Measurements from ENCODE around the gene MAB21L3. TPM values are rescaled to one million over a fixed set of nuclear protein-coding genes. Genes with fewer than 3 reads are reported as not detected.
A peak's percentile ranks its signal among the peaks of the same experiment; 100 is the strongest.
"Not testable (repeated sequence)": the region's sequence is repeated elsewhere in the genome, so short reads cannot be mapped to it uniquely, and the experiment has no call there.

MAB21L3 gene
- total RNA-seq, 4 donors from 2014 or later = 12.0 to 22.7 (median 19.6) TPM

GRCh38 chr1:116133696-116134475, 22.7 kb downstream of the MAB21L3 start:
- Histone ChIP-seq H3K4me1 (peaks cover 5 to 33% (median 15%) of the 10 kb centered on the region in 3 donors), H3K27me3 (no peaks in the 10 kb centered on the region), H3K27ac (no peak overlapping the region), H3K36me3 (peaks cover 0 to 33% (median 7%) of the 10 kb centered on the region in 3 donors), H3K9me3 (no peaks in the 10 kb centered on the region), H3K4me3 (no peak overlapping the region)
- DNase-seq = no peak
- no peak for TF ChIP-seq POLR2A (IDR thresholded peaks at IDR 0.05)
- no peak for TF ChIP-seq CTCF (IDR thresholded peaks at IDR 0.05)
- WGBS, 2 donors = 56 to 70% methylated on average over 6 to 7 of the region's 8 CpGs
- intact Hi-C loops (cut with DNase I) = no loop called here

GRCh38 chr1:116134476-116134773, 23.2 kb downstream of the MAB21L3 start:
- no peak for DNase-seq
- Histone ChIP-seq H3K9me3 (no peaks in the 10 kb centered on the region), H3K27me3 (no peaks in the 10 kb centered on the region), H3K27ac (no peak overlapping the region), H3K4me3 (no peak overlapping the region), H3K36me3 (peaks cover 0 to 28% (median 7%) of the 10 kb centered on the region in 3 donors), H3K4me1 (peaks cover 5 to 38% (median 19%) of the 10 kb centered on the region in 3 donors)
- intact Hi-C loops (cut with DNase I) = no loop called here
- WGBS, 2 donors = 37 to 63% methylated on average over 2 of the region's 2 CpGs
- TF ChIP-seq CTCF (IDR thresholded peaks at IDR 0.05) (no peak), POLR2A (IDR thresholded peaks at IDR 0.05) (no peak)

GRCh38 chr1:116138277-116138792, 27.1 kb downstream of the MAB21L3 start:
- Histone ChIP-seq H3K27me3 (no peaks in the 10 kb centered on the region), H3K4me3 (no peak overlapping the region), H3K9me3 (no peaks in the 10 kb centered on the region), H3K27ac (peak overlapping the region in 3 of 4 donors; percentile 47 to 55 (median 50)), H3K36me3 (peaks cover 0 to 13% (median 2%) of the 10 kb centered on the region in 3 donors), H3K4me1 (peaks cover 0 to 13% (median 9%) of the 10 kb centered on the region in 3 donors)
- WGBS, 2 donors = 91 to 92% methylated on average over 8 of the region's 8 CpGs
- TF ChIP-seq CTCF (IDR thresholded peaks at IDR 0.05) = no peak
- TF ChIP-seq POLR2A (IDR thresholded peaks at IDR 0.05) = no peak
- intact Hi-C loops (cut with DNase I) = no loop called here
- DNase-seq = no peak

- WGBS, 2 donors = 72 to 77% methylated on average over 6 of the region's 6 CpGs
- Histone ChIP-seq H3K9me3 (peaks cover 0 to 6% (median 0%) of the 10 kb centered on the region in 3 donors), H3K27me3 (no peaks in the 10 kb centered on the region), H3K4me3 (no peak overlapping the region), H3K36me3 (no peaks in the 10 kb centered on the region), H3K27ac (no peak overlapping the region), H3K4me1 (peaks cover 0 to 13% (median 9%) of the 10 kb centered on the region in 3 donors)
- TF ChIP-seq CTCF (IDR thresholded peaks at IDR 0.05) = no peak
- no peak for TF ChIP-seq POLR2A (IDR thresholded peaks at IDR 0.05)
- DNase-seq = no peak
- intact Hi-C loops (cut with DNase I) = no loop called here
Observed at GRCh38 chr1:116139592-116140134, 28.5 kb downstream of the MAB21L3 start.

GRCh38 chr1:116144151-116144550, 33.0 kb downstream of the MAB21L3 start:
- H3K27ac ChIP-seq = no peak overlapping the region
- TF ChIP-seq POLR2A (IDR thresholded peaks at IDR 0.05) = no peak
- no peak for TF ChIP-seq CTCF (IDR thresholded peaks at IDR 0.05)
- WGBS, 2 donors = 68 to 71% methylated on average over 1 of the region's 1 CpG
- no peak for DNase-seq
- H3K4me1 ChIP-seq = peaks cover 0 to 7% (median 3%) of the 10 kb centered on the region in 3 donors
- no peaks in the 10 kb centered on the region for H3K27me3 ChIP-seq
- intact Hi-C loops (cut with DNase I) = no loop called here
- H3K36me3 ChIP-seq = no peaks in the 10 kb centered on the region
- H3K9me3 ChIP-seq = peaks cover 0 to 6% (median 0%) of the 10 kb centered on the region in 3 donors
- H3K4me3 ChIP-seq = no peak overlapping the region

GRCh38 chr1:116146447-116147113, 35.4 kb downstream of the MAB21L3 start:
- intact Hi-C loops (cut with DNase I); H3K4me3 ChIP-seq; H3K9me3 ChIP-seq; H3K27ac ChIP-seq; DNase-seq; H3K27me3 ChIP-seq; H3K36me3 ChIP-seq: not testable (repeated sequence)
- 89 to 100% methylated on average over 2 to 12 of the region's 37 CpGs for WGBS, 2 donors
- H3K4me1 ChIP-seq = peaks cover 0 to 11% (median 3%) of the 10 kb centered on the region in 3 donors
